Inflammatory macrophage (primary cell): Measurements from ENCODE around the gene DMRTA1.
"Not testable (repeated sequence)": the region's sequence is repeated elsewhere in the genome, so short reads cannot be mapped to it uniquely, and the experiment has no call there.

Experiments used
- DNase-seq, 2 donors: peaks; one replicate each; pipeline ENCODE4 v3.0.0-alpha.2; 2020 to 2022
- total RNA-seq, 18 experiments: gene quantifications; one replicate each; lab custom pipeline; 2026; ENCODE audit warnings: mixed read lengths in 6 of 18, inconsistent platforms in 2 of 18; lab: John Stamatoyannopoulos, UW

Gene DMRTA1, protein sequence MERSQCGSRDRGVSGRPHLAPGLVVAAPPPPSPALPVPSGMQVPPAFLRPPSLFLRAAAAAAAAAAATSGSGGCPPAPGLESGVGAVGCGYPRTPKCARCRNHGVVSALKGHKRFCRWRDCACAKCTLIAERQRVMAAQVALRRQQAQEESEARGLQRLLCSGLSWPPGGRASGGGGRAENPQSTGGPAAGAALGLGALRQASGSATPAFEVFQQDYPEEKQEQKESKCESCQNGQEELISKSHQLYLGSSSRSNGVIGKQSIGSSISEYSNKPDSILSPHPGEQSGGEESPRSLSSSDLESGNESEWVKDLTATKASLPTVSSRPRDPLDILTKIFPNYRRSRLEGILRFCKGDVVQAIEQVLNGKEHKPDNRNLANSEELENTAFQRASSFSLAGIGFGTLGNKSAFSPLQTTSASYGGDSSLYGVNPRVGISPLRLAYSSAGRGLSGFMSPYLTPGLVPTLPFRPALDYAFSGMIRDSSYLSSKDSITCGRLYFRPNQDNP
- 0 to 0.16 (median 0) reads per million in 18 experiments for total RNA-seq

DNA sequence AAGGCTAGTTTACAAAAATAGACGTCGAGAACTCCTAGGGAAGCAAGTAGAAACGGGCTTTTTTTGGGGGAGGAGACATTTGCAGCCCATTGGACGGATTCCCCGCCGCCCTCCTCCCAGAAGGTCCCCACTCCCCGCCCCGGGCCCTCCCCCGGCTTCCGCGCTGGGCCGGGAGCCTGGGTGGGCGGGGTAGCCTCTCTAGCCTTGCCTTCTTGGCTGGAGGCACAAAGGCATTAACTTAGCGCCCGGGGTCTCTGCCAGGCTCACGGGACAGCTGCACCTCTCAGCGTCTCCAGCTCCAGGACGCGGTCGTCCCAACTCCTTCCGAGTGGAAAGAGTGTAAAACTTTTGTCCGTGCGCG is at the start of gene DMRTA1:
DMRTA1 (plus strand) TSS at position 236 of the 361 bp plus-strand sequence. CDS start 242 bp downstream, outside the sequence.
- DNase-seq, result peak in 1 of 2 donors; percentile 13

DNA sequence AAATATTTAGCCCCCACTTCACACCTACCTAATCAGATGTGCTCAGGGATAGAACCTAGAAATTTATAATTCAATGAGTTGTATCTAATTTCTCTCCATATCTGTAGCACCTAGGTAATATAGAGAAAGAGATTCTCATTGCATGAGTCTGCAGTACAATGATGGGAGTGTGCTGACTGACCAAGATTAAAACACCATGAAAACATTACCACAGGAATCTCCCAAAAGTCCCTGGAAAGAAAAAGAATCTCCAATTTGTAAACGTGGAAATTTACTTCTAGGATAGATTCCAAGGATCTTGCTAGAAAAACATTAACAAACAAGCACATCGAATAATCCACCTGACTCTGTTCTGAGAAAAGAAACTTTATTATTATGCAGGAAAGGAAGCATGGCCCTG is 45.0 kb upstream of the DMRTA1 start:
- no peak for DNase-seq

DNA sequence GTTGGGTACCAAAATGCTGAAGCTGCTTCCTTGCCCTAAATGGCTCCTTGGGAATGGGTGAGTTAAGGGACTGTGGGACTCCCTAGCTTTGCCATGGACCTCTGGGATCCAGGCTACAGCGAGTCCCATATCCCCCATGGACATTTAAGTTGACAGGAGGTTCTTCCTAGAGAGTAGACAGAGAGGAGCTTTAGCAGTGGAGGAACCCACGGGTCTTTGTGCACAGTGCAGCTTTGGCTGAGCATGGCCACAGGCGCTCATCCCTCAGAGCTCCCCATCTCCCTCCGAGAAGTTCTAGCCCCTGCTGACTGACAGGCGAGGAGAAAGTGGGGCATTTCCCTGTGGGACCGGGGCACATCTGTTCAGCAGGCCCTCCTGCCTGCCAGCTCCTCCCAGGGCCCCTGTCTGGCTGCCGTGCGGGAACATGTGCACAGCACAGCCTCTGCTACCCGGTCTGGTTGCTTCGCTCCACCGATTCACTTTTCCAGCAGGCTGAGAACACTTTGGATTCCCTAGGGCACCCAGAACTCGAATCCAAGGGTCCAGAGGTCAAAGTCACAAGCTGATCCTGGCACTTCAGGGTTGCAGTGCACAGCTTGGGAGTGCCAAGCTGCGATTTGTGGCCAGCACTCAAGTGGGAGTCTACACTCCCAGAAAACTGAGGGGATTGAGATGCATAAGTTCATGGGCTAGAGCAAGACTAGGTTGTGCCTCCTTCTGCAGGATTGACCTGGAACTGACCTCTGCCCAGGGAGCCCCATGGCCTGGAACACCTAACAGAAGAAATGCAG is 40.6 kb upstream of the DMRTA1 start:
- DNase-seq, result no peak

DNA sequence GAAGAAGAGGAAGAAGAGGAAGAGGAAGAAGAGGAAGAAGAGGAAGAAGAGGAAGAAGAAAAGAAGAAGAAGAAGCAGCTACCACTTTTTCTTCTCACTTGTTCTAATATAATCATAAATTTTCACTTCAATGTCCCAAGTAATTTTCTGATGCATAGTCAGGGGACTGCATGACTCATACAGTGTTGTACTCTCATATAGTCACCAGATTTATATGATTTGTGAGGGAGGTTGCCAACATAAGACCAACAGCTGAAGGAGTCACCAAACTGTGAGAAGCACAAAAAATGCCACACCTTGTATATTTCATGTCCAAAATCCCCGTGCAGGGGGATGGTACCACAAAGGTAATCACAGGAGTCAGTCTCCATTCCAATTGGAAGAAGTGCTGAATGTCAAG is 32.7 kb upstream of the DMRTA1 start:
- DNase-seq, result peak; percentile 8 to 17

DNA sequence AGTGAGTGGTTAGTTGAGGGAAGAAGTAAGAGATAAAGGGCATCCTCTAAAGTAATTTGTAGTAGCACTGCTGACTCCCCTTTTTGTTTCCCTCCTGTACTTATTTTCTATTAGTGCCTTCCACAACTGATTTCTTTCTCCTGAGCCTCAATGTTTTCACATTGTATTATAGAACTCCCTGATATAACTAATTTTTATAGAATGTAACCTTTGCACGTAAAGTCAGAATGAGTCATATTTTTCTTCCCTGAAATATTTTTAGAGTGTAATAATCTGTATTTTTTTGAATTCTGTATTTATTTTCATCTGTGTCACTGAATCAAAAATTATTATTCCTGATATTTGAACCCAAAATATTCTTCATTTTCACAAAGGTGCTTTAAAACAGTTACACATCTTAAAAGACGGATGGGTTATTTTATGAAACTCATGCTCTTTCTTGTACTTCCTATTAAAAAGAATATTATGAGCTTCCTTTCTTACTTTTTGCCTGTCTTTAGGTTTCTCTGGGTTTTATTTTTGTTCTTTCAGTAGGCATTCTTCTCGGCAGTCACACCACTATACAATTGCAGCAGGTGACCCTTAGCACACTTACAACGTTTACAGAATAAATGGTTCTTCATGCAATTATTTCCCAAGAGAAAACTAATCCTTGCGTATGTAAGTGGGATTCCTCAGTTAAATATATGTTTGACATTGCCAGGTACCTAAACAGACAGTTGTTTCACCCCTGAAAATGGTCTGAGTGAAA is 30.5 kb upstream of the DMRTA1 start:
- DNase-seq, result no peak

DNA sequence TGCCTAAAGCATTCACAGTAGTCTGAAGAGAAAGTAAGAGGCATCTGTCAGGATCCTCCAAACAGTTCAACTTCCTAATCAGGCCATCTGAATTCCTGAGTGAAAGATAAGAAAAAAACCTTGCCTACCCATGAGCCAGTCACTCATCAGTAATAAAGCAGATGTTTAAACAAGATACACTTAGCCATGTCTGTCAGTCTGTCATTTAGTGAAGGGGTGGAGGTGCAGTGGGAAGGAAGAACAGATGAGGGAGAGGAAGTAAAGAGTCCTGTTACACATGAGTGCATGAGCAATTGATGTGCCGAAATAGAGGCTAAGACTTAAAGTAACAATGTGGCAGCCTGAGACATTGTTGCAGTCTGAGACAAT is 29.9 kb upstream of the DMRTA1 start:
- no peak for DNase-seq

DNA sequence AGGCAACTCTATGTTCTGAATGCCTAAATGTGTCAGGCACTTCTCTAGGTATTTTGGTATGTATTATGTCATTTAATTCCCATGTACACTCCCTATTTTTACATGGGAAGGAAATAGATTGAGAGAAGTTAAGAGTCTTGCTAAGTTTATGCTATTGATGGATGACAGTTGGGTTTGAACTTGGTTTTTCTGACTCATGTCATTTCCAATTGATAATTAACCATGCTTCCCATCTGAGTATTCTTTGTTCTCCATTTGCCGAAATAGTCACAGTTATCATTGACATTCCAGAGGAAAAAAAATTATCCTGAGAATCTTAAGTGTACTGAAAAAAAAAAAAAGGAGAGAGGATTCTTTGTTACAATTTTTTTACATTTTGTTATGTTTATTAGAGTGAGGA is 23.1 kb upstream of the DMRTA1 start:
- DNase-seq, result no peak

DNA sequence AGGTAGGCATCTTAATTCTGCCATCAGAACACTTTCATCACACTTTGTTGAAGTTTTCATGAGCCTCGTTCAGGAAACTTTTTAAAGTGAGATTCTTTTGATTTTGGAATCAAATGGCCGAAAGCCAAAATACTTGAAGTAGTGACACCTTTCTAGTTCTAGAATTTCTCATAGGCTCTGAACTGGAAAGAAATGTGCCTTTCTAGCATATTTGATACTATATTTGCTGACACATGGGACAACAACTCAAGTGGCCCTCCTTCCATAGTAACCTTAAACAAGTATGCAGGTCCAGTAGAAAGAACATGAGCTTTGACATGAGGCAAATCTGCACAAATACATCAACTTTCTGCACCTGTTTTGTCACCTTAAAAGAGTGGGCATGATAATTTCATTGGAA is 22.0 kb upstream of the DMRTA1 start:
- no peak for DNase-seq

DNA sequence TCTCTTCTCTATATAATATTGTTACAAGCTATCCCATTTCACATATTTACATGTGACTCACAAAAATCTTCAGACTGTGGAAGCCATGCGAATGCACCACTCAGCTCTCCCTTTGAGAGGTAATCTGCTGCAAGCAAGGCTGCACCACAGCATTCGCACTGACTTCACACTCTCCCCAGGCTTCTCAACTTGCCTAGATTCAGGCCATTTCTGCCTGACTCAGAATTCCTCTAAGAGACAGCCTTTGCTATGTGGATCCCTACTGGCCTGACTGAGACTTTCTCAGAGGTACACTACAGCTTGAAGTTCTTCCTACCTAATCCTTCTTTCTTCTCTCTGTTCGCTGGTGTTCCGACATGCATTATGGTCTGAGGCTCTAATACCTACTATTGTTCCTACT is 21.1 kb upstream of the DMRTA1 start:
- DNase-seq, result no peak

DNA sequence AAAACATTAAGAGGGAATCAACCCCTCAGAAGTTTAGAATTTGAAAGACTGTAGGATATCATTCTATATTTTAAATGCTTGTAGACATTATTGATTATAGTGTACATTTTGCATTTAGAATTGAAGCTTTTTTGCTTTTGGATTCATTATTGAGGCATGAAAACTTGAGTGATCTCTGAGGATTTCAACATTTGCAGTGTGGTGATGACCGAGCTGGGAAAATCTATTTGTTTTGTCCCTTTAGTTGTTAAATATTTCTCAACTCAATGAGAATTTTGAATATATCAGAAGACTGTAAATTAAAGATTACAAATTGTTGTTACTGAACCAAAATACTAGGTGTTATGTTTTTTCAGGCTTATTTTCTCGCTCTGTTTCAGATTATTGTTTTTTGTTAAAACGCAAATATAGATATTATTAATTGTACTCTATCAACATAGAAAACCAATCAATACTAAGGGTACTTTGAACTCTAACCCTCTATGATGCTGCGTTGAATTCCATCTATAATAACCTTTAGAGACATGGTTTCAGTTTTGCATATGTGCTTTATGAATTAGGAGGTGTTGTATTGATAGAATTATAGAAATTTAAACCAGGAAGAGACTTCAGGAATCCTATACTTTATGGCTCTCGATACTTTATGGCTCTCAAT is 19.3 kb upstream of the DMRTA1 start:
- no peak for DNase-seq

DNA sequence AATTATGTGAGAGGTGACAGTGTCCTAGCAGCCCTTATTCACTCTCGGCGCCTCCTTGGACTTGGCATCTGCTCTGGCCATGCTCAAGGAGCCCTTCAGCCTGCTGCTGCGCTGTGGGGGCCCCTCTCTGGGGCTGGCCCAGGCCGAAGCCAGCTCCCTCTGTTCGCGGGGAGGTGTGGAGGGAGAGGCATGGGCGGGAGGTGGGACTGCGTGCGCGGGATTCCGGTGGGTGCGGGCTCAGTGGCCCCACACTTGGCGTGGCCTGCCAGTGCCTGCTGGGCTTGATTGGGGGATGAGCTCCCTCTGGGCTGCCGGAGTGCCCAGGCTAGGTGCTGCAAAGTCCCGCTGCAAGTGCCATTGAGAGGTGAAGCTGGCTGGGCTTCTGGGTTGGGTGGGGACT is 12.9 kb upstream of the DMRTA1 start:
- no peak for DNase-seq

DNA sequence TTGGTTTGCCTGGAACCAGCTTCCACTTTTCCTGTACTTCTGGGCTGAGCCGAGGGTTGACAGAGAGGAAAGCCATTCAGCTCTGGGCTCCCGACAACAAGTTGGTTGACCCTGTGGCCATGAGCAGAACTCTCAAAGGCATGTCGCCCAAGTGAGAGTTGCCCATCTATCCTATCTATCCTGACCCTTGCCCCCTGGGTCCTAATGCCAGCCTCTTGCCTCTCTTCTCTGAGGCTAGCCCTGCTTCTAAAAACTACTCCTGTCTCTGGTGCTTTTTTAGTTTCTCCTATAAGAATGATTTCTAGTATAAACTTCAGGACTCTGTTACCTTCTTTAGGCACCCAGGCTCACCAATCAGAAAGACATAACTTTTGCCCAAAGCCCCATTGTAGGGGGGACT is 11.4 kb upstream of the DMRTA1 start:
- DNase-seq, result not testable (repeated sequence)

DNA sequence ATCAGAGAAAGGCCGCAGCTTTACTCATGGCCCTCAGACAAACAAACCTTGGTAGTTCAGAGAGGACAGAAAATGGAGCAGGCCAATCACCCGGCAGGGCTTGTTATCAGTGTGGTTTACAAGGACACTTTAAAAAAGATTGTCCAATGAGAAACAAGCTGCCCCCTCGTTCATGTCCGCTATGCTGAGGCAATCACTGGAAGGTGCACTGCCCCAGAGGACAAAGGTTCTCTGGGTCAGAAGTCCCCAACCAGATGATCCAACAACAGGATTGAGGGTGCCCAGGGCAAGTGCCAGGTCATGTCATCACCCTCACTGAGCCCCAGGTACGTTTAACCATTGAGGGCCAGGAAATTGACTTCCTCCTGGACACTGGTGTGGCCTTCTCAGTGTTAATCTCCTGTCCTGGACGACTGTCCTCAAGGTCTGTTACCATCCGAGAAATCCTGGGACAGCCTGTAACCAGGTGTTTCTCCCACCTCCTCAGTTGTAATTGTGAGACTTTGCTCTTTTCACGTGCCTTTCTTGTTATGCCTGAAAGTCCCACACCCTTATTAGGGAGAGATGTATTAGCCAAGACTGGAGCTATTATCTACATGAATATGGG is 9.1 kb upstream of the DMRTA1 start:
- not testable (repeated sequence) for DNase-seq

DNA sequence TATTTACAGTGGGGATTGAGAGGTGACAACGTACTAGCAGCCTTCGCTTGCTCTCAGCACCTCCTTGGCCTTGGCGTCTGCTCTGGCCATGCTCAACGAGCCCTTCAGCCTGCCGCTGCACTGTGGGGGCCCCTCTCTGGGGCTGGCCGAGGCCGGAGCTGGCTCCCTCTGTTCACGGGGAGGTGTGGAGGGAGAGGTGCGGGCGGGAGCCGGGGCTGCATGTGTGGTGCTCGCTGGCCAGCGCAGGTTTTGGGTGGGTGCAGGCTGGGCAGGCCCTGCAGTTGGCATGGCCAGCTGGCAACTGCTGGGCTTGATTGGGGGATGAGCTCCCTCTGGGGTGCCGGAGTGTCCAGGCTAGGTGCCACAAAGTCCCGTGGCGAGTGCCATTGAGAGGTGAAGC is 5.8 kb upstream of the DMRTA1 start:
- DNase-seq, result no peak

DNA sequence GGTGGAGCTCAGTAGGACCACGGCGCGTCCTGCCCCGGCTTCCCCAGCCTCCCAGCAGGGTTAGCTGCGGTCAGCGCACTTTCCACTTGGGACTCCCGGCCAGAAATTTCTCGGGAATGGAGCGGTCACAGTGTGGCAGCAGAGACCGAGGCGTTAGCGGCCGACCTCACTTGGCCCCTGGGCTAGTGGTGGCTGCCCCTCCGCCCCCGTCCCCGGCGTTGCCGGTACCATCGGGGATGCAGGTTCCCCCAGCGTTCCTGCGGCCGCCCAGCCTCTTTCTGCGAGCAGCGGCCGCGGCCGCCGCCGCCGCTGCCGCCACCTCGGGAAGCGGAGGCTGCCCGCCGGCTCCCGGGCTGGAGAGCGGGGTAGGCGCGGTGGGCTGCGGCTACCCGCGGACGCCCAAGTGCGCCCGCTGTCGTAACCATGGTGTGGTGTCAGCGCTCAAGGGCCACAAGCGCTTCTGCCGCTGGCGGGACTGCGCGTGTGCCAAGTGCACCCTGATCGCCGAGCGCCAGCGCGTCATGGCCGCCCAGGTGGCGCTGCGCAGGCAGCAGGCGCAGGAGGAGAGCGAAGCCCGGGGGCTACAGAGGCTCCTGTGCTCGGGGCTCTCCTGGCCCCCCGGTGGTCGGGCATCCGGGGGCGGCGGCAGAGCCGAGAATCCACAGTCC is 460 bp downstream of the DMRTA1 start:
- peak in 1 of 2 donors; percentile 18 for DNase-seq

DNA sequence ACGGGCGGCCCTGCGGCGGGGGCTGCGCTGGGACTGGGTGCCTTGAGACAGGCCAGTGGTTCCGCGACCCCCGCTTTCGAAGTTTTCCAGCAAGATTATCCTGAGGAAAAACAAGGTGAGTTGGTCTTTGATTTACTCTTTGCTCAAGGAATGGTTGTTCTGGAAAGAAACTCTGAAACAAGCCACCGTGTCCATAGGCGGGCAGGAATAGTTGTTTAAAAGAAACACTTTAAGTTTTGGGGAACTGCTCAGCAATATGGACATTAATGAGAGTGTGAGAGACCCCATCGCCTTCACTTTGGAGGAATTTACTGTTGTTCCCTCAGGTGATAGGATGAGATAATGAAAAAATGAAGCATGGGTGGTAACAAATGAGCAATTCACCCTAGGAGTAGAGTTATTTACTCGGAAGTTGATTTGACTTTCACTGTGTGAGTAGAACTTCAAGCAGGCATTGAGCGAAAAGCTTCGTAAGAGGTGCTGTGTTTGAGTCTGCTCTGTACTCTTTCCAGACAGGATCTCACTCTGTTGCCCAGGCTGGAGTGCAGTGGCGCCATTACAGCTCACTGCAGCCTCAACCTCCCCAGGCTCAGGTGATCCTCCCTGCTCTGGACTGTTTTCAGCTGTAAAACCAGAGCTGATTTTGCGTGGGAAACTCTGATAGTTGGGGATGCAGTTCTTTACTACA is 1.1 kb downstream of the DMRTA1 start:
- DNase-seq, result no peak

DNA sequence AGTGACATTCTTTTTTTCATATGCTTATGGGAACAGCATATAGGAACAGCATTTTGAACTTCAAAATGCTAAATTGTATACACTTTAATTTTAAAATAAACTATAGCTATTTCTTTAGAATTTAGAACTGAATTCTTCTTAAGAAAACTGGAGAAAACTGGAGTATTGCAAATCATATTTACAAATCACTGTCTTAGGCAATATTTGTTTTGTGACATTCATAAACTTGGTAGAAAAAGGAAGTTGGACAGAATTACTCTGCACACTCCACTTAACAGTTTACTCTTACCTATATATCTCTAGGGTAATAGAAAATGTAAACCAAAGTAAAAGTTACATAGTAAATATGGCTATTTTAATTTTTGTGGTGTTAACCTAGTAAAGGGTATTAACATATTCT is 3.1 kb downstream of the DMRTA1 start:
- DNase-seq, result peak in 1 of 2 donors; percentile 75

DNA sequence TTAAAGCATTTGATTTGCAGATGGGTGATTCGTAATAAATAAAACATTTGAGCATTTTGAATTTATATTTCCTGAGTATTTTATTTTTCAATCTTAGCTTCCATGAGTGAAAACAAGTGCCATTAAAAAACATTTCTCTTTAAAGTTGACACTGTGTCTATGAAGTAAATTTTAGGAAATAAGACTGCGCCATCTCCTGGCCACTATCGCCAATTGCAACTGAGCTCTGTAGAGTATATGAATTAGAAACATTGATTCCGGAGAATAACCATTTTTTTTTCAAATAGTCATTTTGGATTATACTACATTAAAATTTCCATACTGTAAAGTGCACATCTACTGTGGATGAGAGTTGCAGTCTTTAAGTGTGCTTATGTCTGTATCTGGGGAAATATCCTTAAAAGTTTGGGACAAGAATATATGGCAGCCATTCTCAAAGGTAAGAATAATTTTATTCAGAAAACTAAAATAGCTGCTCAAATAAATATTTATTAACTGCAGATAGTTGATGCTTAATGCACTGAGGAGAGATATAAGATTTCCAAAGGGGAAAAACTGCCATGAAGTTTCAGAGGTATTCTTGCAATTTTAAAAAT is 5.9 kb downstream of the DMRTA1 start:
- peak; percentile 71 to 73 for DNase-seq

DNA sequence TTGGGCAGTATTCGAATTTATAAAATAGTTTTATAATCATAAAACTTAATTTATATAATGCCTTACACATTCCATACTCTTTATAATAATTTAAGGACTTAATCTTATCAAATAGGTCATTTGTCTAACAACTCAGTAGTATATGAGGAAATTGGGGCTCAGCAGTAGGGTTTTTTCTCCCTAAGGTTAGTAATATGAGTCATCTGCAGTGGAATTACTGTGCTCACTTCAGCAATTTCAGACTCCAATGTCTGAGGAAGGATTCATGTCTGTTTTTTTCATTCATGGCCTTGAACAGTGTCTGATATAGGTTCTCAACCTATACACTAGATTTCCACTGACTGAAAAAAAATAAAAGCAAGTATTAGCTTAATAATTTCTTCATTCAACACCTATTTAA is 7.4 kb downstream of the DMRTA1 start:
- no peak for DNase-seq

DNA sequence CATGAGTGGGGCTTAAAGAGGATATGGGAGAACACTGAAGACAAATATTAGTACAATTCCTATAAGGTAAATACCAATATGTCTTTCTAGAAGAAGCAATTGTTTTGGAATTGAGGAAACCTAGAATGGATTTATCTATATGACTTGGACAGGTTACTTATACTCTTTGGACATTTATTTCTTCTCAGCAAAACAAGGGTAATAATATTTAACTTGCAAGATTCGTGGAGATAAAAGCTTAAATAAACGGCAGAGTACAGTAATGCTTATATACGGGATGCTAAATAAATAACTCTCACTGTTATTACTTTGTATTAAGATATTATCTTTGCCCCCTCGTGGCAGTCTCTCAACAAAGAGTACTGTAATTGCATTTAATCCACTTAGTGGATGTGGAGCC is 8.6 kb downstream of the DMRTA1 start:
- no peak for DNase-seq
